ENCODE results near the gene ARFGEF3.

GRCh38 chr6:138230759-138231380 lies 69.1 kb downstream of the ARFGEF3 start:
- no peak for TF ChIP-seq CTCF (IDR thresholded peaks at IDR 0.05)
- no peak for TF ChIP-seq EZH2 (IDR thresholded peaks at IDR 0.05; ENCODE audit: borderline replicate concordance, insufficient read depth, low read depth, low read length, poor library complexity, severe bottlenecking)
